Stimulated activated CD4-positive, alpha-beta T cell treated with anti-CD3 and anti-CD28 coated beads, Interleukin-12 subunit alpha, Interleukin-12 subunit beta, amount 100 ng/mL, for 48 hours (primary cell): ENCODE data around the gene SPOCD1.

Experiments
- DNase-seq, 3 donors: peaks; one replicate each; pipeline ENCODE4 v3.0.0-alpha.2; 2020; ENCODE audit warnings: low read depth in 2 of 3, low spot score in 1 of 3

SPOCD1 gene

DNA sequence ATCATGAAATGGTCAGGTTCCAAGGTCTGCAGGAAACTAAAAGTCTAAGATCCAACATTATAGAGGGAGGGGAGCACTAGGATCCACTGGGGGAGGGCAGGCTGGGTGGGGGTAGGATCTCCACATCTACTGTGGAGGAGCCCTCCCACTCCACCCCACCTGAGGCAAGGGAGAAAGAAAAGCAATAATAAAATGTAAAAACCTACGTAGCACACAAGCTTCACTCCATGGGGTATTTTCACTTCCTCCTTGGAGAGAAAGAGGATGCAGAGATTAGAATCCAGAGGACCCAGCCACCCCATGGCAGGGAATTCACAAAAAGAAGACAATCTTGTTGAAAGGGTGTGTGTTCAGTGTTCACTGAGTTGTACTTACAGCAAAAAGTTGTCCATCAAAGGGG, 14.4 kb downstream of the SPOCD1 start:
- no peak for DNase-seq

GRCh38 chr1:31800674-31800967, 15.2 kb downstream of the SPOCD1 start:
- no peak for DNase-seq

GRCh38 chr1:31799895-31800673, 15.7 kb downstream of the SPOCD1 start:
- no peak for DNase-seq

DNA sequence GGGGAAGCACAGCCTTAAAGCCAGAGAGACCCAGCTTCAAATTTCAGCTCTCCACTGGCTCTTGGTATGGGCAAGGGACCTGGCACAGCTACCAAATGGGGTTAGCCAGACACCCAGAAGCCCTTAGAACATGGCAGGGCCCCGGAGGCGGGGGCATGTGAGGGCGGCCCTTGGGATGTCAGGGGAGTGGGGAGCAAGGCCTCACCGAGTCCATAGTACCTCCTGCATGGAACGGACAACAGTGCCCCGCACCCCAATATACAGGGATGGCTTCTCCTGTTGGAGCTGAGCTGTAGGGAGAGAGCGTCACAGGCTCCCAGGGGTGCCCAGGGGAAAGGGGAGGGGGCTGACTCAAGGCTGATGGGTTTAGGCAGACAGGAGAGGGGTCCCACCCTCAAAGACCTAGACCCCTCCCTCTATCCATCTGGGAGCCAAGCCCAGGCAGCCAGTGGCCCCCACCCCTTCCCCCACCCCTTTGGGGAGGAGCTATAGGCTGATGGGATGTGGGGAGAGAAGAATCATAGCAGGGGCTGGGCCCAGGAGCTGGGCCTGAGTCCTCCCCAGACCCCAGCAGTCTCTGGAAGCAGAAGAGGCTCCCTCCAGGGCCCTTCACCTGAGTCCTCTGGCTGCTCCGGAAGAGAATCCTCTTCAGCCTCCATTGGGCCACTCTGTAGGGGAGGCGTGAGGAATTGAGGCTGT, 16.5 kb downstream of the SPOCD1 start:
- no peak for DNase-seq

DNA sequence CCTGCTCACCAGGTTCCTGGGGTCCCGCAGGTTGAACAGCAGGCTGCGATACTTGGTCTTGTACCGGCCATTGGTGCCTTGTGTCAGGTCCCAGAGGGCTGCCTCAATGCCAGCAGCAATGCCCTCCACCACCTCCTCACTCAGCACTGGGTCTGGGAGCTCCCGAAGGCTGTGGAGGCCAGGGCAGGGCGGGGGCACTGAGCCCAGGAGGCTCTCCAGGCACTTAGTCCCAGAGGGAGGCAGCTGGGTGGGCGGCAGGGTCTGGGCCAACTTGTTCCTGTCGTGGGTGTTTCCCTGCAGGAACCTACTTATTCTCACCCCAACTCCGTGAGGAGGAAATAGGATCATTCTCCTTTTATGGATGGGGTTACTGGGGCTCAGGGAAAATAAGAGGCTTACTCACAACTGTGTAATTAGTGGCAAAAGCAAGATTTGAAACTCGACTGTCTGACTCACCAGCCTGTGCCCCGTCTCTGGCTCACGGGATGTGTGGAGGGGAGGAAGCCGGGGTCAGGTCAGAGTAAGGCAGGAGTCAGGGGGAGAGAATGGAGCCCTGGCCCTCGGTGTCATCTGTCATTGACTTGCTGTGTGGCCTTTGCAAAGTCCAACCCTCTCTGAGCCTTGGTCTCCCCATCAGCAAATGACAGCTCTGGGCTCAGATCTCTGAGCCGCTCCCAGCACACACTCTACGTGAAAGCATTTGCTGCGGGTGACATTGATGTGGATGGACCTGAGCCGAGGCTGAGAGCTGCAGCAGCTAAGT, 17.2 kb downstream of the SPOCD1 start:
- DNase-seq: peak in 2 of 3 donors; percentile 34 to 42

DNA sequence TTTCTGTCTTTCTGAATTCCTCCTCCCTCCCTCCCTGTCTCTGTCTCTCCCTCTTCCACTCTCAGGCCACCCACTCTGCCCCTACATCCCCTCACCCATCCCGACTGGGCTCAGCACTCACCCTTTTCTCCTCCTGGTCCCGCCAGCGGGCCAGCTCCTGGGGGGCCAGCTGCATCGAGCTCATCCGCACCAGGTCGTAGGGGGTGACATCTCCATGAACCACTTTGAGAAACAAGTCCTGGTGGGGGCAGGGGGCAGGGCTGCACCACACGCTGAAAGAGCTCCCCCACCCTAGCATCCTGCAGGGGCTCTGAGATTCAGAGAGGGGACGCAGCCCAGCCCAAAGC, 17.8 kb downstream of the SPOCD1 start:
- no peak for DNase-seq

GRCh38 chr1:31797216-31797615, 18.6 kb downstream of the SPOCD1 start:
- DNase-seq: no peak

DNA sequence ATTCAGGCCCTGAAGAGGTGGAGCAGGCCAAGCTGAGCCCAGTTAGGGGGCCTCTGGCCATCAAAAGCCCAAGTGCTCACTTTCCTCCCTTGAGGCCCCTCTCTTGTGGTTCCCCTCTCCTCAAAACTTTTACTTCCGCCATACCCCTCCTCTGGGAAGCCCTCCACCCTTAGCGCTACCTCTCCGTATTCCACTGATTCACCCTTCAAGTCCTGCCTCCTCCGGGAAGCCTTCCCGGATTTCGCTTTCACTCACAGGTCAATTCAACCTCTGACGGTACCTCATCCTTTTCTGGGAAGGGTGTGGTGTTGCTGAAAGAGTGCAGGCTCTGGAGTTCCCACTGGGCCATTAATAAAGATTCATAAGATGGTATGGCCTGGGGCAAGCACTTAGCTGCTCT, 19.1 kb downstream of the SPOCD1 start:
- no peak for DNase-seq

DNA sequence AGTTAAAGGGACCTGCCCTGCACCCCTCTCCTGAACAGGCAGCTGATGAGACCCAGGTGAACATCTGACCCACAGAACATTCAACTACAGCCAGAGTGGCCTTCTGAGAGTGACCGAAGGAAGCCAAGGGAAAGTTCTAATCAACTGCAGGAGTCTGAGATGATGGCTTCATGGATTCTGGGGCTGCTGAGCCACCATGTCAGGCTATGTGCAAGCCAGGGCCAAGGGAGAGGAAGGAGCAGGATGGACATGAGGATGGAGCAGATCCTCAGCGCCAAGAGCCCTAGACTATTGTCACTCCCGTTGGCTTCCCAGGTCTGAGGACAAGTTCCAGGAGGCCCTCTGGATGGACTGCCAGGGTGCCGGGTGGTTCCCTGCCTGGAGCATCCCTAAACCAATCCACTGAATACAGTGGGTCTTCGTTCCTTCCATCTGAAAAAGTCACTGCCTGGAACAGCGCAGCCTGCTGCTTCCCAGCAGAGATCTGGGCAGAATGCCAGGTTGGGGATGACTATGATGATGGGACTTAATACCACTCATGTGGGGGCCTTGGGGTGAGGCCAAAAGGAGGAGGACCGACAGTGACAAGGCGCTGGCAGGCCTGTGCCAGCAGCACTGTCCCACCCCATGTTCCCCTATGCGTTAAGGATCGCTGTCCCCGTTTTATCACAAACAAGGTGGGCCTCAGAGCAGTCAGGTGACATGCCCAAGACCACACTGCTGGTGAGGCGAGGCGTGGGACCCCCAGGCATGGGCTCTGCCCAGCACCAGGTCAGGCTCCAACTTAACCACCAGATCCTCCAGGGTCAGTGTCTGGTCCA, 19.8 kb downstream of the SPOCD1 start:
- no peak for DNase-seq

- no peak for DNase-seq
Measured at GRCh38 chr1:31795096-31795675, 20.6 kb downstream of the SPOCD1 start.

DNA sequence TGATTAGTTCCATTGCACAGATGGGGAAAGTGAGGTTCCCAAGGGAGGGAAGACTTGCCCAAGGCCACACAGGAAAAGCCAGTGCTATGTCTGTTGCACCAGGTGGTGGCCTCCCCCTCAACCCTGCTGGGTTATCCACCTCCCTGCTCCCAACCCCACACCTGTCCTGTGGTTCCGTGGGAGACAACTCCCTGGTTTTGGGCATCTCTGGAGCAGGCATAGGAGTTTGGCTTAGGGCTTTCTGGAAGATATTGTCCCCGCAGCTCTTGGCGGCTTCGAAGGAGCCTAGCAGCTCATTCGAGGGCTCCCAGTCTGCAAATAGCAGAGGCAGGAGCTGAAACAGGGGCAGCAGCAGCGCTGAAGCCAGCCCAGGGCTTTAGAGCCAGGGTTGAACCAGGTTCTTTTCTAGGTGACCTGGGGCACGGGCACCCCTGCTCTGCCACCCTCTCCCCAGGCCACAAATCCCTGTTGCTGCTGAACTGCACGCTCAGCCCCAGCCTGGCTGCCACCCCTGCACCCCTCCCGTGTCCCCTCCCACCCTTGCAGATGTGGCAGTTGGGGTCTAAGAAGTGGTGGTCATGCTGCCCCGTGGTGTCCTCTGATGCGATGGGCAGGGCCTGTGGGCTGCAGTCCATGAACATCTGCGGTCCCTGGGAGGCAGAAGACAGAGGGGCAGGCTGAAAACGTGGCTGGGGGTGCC, 22.1 kb downstream of the SPOCD1 start:
- DNase-seq: no peak

DNA sequence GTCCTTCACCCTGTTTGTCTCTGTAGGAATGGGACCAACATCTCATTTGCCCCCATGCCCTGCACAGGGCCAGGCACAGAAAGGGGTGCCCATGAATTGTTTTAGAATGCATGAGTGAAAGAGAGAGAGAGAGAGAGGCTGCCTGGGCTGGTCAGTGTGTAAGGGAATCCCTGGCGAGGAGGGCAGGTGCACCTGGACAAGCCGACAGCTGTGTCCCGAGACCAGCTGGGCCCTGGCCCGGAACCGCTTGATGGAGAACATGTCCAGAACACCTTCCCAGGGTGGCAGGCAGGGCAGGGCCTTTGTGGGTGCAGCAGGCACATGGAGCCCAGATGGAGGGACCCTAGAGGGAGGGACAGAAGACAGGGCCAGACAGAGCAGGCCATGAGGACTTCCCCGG, 22.7 kb downstream of the SPOCD1 start:
- no peak for DNase-seq

DNA sequence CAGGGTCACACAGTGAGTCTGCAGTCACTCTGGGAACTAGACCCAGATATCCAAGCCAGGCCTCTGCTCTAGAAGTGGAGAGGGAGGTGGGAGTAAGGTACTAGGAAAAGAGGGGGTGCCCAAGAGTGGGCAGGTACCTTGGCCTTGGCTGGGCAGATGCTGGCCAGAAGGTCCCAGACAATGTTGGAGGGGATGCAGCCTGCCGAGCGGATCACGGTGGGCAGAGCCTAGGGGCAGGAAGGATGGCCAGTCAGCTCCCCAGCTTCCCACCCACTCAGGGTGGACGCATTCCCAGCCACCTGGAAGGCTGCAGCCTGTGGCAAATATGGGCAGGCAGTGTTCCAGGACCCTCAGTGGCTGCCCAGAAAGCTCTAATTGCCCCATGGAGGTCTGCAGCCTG, 23.3 kb downstream of the SPOCD1 start:
- no peak for DNase-seq

DNA sequence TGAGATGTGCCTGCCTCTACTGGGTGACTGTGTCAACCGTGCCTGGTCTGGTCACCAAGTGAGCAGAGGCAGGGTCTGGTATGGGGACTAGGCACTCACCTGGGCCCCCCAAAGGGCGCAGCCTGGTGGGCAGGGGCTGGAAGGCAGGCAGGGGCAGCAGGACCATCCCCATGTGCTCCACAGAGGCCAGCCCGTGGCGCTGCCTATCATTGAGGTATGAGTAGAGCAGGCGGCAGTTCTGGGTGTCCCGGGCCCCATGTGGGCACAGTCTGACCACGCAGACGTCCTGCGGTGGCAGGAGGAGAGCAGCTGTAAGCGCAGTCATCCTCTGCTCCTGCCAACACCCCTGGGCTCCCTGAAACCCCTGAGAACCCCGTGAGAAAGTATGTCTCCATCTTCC, 23.7 kb downstream of the SPOCD1 start:
- no peak for DNase-seq

GRCh38 chr1:31791131-31791858, 24.5 kb downstream of the SPOCD1 start:
- no peak for DNase-seq

DNA sequence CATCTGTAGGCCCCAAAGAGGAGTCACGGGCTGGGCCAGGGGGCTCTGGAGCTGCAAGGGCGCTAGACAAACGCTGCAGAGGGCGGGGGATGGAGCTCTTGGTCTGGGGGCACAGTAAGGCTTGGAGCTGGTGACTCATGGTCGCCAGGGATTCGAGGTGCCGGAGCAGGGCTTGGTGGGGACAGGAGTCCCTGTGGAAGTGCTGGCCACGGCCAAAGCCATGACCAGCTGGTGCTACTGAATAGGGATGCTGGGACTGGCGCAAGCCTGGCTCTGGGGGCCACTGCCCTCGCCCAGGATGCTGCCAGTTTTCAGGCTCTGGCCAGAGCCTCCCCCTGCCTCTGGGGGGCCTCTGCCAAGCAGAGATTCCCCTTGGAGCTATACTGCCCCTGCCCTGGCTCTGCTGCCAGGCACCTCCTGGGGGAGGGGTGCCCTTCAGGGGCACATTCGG, 25.2 kb downstream of the SPOCD1 start:
- DNase-seq: no peak

DNA sequence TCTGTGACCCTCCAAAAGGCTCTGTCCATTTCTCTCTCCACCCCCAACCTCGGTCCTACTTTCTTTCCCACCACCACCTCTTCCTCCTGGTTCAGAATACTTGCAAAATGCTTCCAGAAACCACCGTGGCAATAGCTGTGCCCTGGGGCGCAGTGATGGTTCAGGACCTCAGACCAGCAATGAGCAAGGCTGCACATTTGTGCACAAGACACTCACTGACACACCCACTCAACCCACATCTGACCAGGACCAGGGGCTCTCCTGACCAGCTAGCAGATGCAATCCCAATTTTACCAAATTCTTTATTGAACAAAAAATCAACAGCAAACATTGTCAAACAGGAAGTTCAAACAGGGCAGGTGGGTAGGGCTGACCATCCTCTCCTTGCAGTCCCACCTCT, 25.7 kb downstream of the SPOCD1 start:
- DNase-seq: no peak

DNA sequence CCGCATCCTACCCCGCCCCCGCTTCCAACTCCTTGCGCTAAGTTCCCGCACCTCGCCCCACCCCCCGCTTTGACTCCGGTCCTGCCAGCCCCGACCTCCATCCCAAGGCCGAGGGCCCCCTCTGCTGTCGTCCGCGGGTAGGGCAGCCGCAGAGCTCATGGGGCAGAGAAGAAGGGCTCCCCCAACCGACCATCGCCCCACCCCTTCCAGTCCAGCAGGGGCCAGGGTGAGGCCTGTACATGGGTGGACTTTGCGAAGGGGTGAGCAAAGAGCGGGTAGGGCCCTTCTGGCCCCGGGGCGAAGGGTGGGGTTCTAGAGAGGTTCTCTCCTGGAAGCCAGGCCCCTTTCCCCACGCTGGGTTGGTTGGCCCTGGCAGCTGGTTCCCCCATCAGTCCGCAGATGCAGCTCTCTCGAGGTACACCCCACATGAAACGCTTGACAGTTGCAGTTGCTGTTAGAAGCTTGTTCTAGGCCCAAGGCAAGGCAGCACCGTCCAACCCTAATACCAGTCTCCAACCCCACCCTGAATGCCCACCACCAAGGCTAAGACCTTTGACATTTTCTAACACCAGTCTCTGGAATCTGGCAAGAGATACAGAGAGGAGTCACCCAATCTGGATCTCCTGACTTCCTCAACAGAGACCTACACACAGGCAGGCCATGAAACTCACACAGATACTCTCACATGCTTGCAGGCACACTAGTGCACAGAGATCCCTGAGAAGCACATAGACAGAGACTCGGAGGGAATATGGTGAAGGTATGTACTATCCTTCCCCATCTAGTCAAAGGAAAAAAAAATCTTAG, 26.4 kb downstream of the SPOCD1 start:
- DNase-seq: peak; percentile 89 to 100 (median 96)

GRCh38 chr1:31788825-31789256, 27.0 kb downstream of the SPOCD1 start:
- DNase-seq: no peak
